ENCODE results near the gene KRT9.
A peak's percentile ranks its signal among the peaks of the same experiment; 100 is the strongest.
"Not testable (repeated sequence)": the region's sequence is repeated elsewhere in the genome, so short reads cannot be mapped to it uniquely, and the experiment has no call there.

The KRT9 gene

GRCh38 chr17:41578971-41579370, 7.1 kb upstream of the KRT9 start:
- ATAC-seq (no peak), DNase-seq (no peak)

GRCh38 chr17:41578538-41578937, 6.7 kb upstream of the KRT9 start:
- DNase-seq (no peak), ATAC-seq (no peak)

- not testable (repeated sequence) for ATAC-seq
These were observed 4.9 kb upstream of the KRT9 start for GRCh38 chr17:41576740-41577139.

GRCh38 chr17:41575336-41575735, 3.5 kb upstream of the KRT9 start:
- ATAC-seq (no peak), DNase-seq (no peak)

More at GRCh38 chr17:41576740-41577139, 4.9 kb upstream of the KRT9 start:
- not testable (repeated sequence) for DNase-seq

GRCh38 chr17:41567317-41567716, 4.5 kb downstream of the KRT9 start:
- no peak for ATAC-seq
- DNase-seq, result no peak

- no peak for DNase-seq
- no peak for ATAC-seq
These were observed 6.5 kb downstream of the KRT9 start for GRCh38 chr17:41565338-41565737.

- DNase-seq (no peak), ATAC-seq (no peak)
These were observed 8.2 kb downstream of the KRT9 start for GRCh38 chr17:41563607-41564170.

GRCh38 chr17:41561554-41561953, 10.3 kb downstream of the KRT9 start:
- DNase-seq, result no peak
- no peak for ATAC-seq

- DNase-seq (no peak), ATAC-seq (no peak)
These were observed 12.3 kb downstream of the KRT9 start for GRCh38 chr17:41559548-41559947.

GRCh38 chr17:41556931-41557330, 14.9 kb downstream of the KRT9 start:
- ATAC-seq, result no peak
- no peak for DNase-seq

GRCh38 chr17:41556306-41556705, 15.6 kb downstream of the KRT9 start:
- DNase-seq (no peak), ATAC-seq (no peak)

GRCh38 chr17:41555105-41555887, 16.6 kb downstream of the KRT9 start:
- no peak for ATAC-seq
- no peak for DNase-seq

- DNase-seq (no peak), ATAC-seq (no peak)
These were observed 17.7 kb downstream of the KRT9 start for GRCh38 chr17:41553987-41554680.

GRCh38 chr17:41553176-41553575, 18.7 kb downstream of the KRT9 start:
- no peak for DNase-seq
- ATAC-seq, result no peak

GRCh38 chr17:41552455-41552854, 19.4 kb downstream of the KRT9 start:
- ATAC-seq (no peak), DNase-seq (no peak)

- ATAC-seq (no peak), DNase-seq (no peak)
These were observed 20.5 kb downstream of the KRT9 start for GRCh38 chr17:41551365-41551764.

GRCh38 chr17:41549596-41550039, 22.2 kb downstream of the KRT9 start:
- ATAC-seq, result no peak

GRCh38 chr17:41548844-41549595, 22.8 kb downstream of the KRT9 start:
- DNase-seq (peak; percentile 86), ATAC-seq (peak; percentile 74)

More at GRCh38 chr17:41549596-41550039, 22.2 kb downstream of the KRT9 start:
- no peak for DNase-seq

GRCh38 chr17:41547921-41548843, 23.7 kb downstream of the KRT9 start:
- ATAC-seq, result peak; percentile 92
- DNase-seq, result peak; percentile 81

GRCh38 chr17:41547378-41547841, 24.4 kb downstream of the KRT9 start:
- DNase-seq (no peak), ATAC-seq (no peak)

GRCh38 chr17:41546819-41547218, 25.0 kb downstream of the KRT9 start:
- ATAC-seq, result no peak

More at GRCh38 chr17:41546819-41547218, 25.0 kb downstream of the KRT9 start:
- DNase-seq, result no peak
